Measurements from ENCODE around the gene TGM6. TPM values are rescaled to one million over a fixed set of nuclear protein-coding genes. Genes with fewer than 3 reads are reported as not detected.

TGM6 gene
- polyA plus RNA-seq, 3 donors: not detected

DNA sequence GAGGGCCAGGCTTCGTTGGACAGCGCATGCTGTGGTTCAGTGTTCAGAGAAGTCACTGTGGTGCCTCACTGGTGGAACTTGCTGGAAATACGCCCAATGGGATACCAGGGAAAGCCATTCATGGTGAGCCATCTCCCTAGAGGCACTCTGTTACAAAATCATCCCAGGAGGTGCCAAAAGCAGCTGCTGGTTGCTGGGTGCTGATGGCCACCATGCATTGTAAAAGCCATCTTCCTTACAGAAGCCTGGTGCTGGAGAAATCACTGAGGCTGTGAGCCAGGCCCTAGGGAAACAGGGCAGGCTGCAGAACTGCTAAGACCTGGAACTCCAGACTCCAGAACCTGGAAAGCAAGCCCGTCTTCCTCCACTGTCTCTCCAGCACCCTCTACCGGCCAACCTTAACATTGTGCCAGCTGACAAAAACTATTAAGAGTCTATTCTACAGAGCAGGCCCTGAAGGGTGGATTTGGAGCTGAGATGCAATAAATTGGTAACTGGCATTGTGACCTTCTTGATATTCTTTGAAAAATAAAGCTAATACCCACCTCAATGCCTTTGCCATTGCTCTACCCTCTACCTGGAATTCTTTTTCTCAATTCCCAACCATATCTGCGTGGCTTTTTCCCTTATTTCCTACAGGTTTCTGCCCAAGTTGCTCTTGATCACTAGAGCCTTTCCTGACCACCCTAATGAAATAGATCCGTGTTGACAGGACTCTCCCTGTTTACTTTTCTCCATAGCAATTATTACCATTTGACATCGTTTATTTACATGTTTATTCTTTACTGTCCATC lies 71.4 kb downstream of the TGM6 start:
- Histone ChIP-seq H3K9ac (ENCODE audit: insufficient read depth, low read length, poor library complexity, severe bottlenecking) (no peak overlapping the region), H3K27ac (ENCODE audit: low read depth in 1 of 2, low read length in 2 of 2) (no peak overlapping the region), H3K4me3 (replicated peaks in 1 of 3; ENCODE audit: low read depth in 2 of 3, low read length in 3 of 3) (no peak overlapping the region), H3K9me3 (replicated peaks in 1 of 2; ENCODE audit: control insufficient read depth in 1 of 2, insufficient read depth in 1 of 2, low read length in 2 of 2) (no peaks in the 10 kb centered on the region), H3K4me1 (ENCODE audit: control insufficient read depth in 1 of 2, insufficient read depth in 2 of 2, low read length in 2 of 2) (no peaks in the 10 kb centered on the region), H4K20me1 (ENCODE audit: insufficient read depth, low read length) (no peaks in the 10 kb centered on the region), H3K27me3 (ENCODE audit: control insufficient read depth in 2 of 2, insufficient read depth in 2 of 2, low read length in 2 of 2) (peaks cover 4 to 5% of the 10 kb centered on the region in 2 donors), H2AFZ (ENCODE audit: insufficient read depth, low read depth, low read length, poor library complexity, severe bottlenecking) (no peak overlapping the region), H3K36me3 (replicated peaks in 1 of 2; ENCODE audit: control insufficient read depth in 1 of 2, insufficient read depth in 2 of 2, low read length in 2 of 2) (no peaks in the 10 kb centered on the region), H3K79me2 (ENCODE audit: insufficient read depth, low read length) (no peaks in the 10 kb centered on the region), H3K4me2 (replicated peaks; ENCODE audit: extremely low read depth, low read length, poor library complexity, severe bottlenecking) (no peak overlapping the region)
- peaks cover 6 to 16% (median 11%) of the 10 kb centered on the region in 3 donors for H3K27me3 Mint-ChIP-seq (ENCODE audit: low read depth in 3 of 3)
- peak overlapping the region in 1 of 7 donors; percentile 1 for H3K27ac Mint-ChIP-seq
- no peaks in the 10 kb centered on the region for H3K36me3 Mint-ChIP-seq
- TF ChIP-seq, protein P1, sequence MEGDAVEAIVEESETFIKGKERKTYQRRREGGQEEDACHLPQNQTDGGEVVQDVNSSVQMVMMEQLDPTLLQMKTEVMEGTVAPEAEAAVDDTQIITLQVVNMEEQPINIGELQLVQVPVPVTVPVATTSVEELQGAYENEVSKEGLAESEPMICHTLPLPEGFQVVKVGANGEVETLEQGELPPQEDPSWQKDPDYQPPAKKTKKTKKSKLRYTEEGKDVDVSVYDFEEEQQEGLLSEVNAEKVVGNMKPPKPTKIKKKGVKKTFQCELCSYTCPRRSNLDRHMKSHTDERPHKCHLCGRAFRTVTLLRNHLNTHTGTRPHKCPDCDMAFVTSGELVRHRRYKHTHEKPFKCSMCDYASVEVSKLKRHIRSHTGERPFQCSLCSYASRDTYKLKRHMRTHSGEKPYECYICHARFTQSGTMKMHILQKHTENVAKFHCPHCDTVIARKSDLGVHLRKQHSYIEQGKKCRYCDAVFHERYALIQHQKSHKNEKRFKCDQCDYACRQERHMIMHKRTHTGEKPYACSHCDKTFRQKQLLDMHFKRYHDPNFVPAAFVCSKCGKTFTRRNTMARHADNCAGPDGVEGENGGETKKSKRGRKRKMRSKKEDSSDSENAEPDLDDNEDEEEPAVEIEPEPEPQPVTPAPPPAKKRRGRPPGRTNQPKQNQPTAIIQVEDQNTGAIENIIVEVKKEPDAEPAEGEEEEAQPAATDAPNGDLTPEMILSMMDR (IDR thresholded peaks at IDR 0.05): peak; percentile 86
- intact Hi-C loops (cut with micrococcal nuclease): loop anchor here (2.0 to 10.0 kb wide), 3 partner anchors 157 to 245 kb away; partner anchors contain the start of gene TGM3 (in 1 of the 2)
- peak; percentile 42 to 58 (median 47) for DNase-seq
- WGBS (ENCODE audit: insufficient coverage): 84% methylated on average over 6 of the region's 8 CpGs
- H3K9me3 Mint-ChIP-seq: peaks cover 0 to 2% (median 0%) of the 10 kb centered on the region in 7 donors
- no peak overlapping the region for H3K4me3 Mint-ChIP-seq
- H3K4me1 Mint-ChIP-seq: peaks cover 5% of the 10 kb centered on the region

DNA sequence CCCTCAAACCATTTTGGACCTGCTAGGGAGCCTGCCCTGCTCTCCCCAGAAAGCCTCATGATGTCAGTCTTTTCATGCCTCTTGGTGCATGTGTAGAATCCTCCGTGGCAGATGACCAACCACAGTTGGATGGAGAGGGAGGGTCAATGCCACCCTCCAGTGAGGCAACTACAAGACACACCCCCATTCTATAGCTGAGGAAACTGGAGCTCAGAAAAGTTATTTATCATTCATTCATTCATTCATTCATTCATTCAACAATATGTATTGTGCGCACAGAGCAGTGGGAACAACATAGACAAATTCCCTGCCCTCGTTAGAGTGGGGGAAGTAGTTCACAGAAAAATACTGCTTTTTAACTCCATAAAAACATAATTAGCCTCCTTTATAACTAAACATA lies 73.1 kb downstream of the TGM6 start:
- no peak overlapping the region for H3K27ac ChIP-seq (ENCODE audit: low read depth in 1 of 2, low read length in 2 of 2)
- Mint-ChIP-seq H3K27me3 (ENCODE audit: low read depth in 3 of 3) (peaks cover 4 to 13% (median 9%) of the 10 kb centered on the region in 3 donors), H3K36me3 (peaks cover 6% of the 10 kb centered on the region in 2 donors), H3K9me3 (no peaks in the 10 kb centered on the region), H3K27ac (no peak overlapping the region), H3K4me3 (no peak overlapping the region), H3K4me1 (peaks cover 5% of the 10 kb centered on the region)
- no CpG with 5 or more reads among the region's 3 CpGs for WGBS (ENCODE audit: insufficient coverage)
- no peaks in the 10 kb centered on the region for H3K9me3 ChIP-seq (replicated peaks in 1 of 2; ENCODE audit: control insufficient read depth in 1 of 2, insufficient read depth in 1 of 2, low read length in 2 of 2)
- intact Hi-C loops (cut with micrococcal nuclease): loop anchor here (2.0 to 10.0 kb wide), 3 partner anchors 159 to 247 kb away; partner anchors contain the start of gene TGM3 (in 1 of the 2)
- H3K79me2 ChIP-seq (ENCODE audit: insufficient read depth, low read length): no peaks in the 10 kb centered on the region
- no peaks in the 10 kb centered on the region for H4K20me1 ChIP-seq (ENCODE audit: insufficient read depth, low read length)
- no peak overlapping the region for H3K9ac ChIP-seq (ENCODE audit: insufficient read depth, low read length, poor library complexity, severe bottlenecking)
- H3K4me1 ChIP-seq (ENCODE audit: control insufficient read depth in 1 of 2, insufficient read depth in 2 of 2, low read length in 2 of 2): no peaks in the 10 kb centered on the region
- TF ChIP-seq, protein P1 (IDR thresholded peaks at IDR 0.05): no peak
- DNase-seq: no peak
- no peak overlapping the region for H2AFZ ChIP-seq (ENCODE audit: insufficient read depth, low read depth, low read length, poor library complexity, severe bottlenecking)
- H3K4me2 ChIP-seq (replicated peaks; ENCODE audit: extremely low read depth, low read length, poor library complexity, severe bottlenecking): no peak overlapping the region
- H3K27me3 ChIP-seq (ENCODE audit: control insufficient read depth in 2 of 2, insufficient read depth in 2 of 2, low read length in 2 of 2): peaks cover 4 to 5% of the 10 kb centered on the region in 2 donors
- no peak overlapping the region for H3K4me3 ChIP-seq (replicated peaks in 1 of 3; ENCODE audit: low read depth in 2 of 3, low read length in 3 of 3)
- peaks cover 0 to 6% of the 10 kb centered on the region in 2 donors for H3K36me3 ChIP-seq (replicated peaks in 1 of 2; ENCODE audit: control insufficient read depth in 1 of 2, insufficient read depth in 2 of 2, low read length in 2 of 2)
